ENCODE data around the gene MYO3B. TPM values are rescaled to one million over a fixed set of nuclear protein-coding genes. Genes with fewer than 3 reads are reported as not detected.

Gene MYO3B
- total RNA-seq, 1 experiment from 2014 or later = 0.52 TPM

DNA sequence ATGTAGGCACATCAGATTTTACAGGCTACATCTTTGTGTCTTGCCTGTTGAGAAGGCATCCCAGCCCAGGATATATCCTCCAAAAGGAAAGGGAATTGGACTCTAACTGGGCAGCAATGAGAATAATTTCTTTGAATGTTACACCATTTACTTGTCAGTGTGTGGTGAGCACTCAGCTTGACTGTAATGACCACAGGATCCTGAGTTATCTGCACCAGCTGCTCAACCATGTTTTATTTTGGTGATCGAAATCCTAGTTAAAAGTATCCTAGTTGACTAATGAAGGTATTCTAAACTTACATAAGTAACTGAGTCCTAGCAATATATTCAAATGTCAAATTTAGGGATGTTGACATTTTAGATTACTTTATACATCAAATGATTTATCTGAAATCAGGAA, 123.0 kb downstream of the MYO3B start:
- ChIA-PET POLR2A (ENCODE audit: low non-redundant PET) (no interaction called here), CTCF (no interaction called here)
- H3K27me3 ChIP-seq (replicated peaks; ENCODE audit: insufficient read depth, low read depth, low read length, poor library complexity) = no peaks in the 10 kb centered on the region
- no peaks in the 10 kb centered on the region for H3K4me1 ChIP-seq (ENCODE audit: insufficient read depth, low read length, poor library complexity, severe bottlenecking)
- H3K27ac ChIP-seq (ENCODE audit: low read depth, low read length, poor library complexity, severe bottlenecking) = no peak overlapping the region
- H3K9me3 ChIP-seq (ENCODE audit: low read depth, low read length, poor library complexity, severe bottlenecking) = no peaks in the 10 kb centered on the region
- no peak for DNase-seq (ENCODE audit: low spot score)
- no TSS peak for BruUV-seq (replicated peaks)
- intact Hi-C loops (cut with micrococcal nuclease; ENCODE audit: unreplicated experiment) = no loop called here
- no peaks in the 10 kb centered on the region for H3K36me3 ChIP-seq (ENCODE audit: insufficient read depth, low read length, poor library complexity, severe bottlenecking)
- no peak overlapping the region for H3K4me3 ChIP-seq (ENCODE audit: low read depth, low read length, poor library complexity, severe bottlenecking)
- TF ChIP-seq EZH2 (IDR thresholded peaks at IDR 0.05; ENCODE audit: borderline replicate concordance, low read depth, low read length, poor library complexity, severe bottlenecking) = no peak
- TF ChIP-seq, protein P1, sequence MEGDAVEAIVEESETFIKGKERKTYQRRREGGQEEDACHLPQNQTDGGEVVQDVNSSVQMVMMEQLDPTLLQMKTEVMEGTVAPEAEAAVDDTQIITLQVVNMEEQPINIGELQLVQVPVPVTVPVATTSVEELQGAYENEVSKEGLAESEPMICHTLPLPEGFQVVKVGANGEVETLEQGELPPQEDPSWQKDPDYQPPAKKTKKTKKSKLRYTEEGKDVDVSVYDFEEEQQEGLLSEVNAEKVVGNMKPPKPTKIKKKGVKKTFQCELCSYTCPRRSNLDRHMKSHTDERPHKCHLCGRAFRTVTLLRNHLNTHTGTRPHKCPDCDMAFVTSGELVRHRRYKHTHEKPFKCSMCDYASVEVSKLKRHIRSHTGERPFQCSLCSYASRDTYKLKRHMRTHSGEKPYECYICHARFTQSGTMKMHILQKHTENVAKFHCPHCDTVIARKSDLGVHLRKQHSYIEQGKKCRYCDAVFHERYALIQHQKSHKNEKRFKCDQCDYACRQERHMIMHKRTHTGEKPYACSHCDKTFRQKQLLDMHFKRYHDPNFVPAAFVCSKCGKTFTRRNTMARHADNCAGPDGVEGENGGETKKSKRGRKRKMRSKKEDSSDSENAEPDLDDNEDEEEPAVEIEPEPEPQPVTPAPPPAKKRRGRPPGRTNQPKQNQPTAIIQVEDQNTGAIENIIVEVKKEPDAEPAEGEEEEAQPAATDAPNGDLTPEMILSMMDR (conservative IDR thresholded peaks at IDR 0.05; ENCODE audit: low read depth, low read length) = no peak

DNA sequence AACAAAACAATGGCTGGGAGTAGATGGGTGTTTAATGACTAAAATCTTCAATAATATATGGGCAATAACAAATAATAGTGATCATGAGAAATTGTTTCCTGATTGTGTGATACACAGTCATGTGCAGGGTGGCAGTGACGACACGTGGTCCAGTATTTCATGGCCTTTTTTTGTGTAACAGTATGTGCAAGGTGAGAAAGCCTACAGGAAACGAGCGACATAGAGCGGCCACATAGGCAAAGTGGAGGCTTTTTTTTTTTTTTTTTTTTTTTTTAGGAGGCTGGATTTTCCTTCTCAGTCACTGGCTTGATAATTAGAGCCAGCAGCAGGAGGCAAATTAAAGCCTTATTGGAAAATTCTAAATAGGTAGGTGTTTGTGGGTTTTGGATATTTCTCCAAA, 123.7 kb downstream of the MYO3B start:
- ChIA-PET POLR2A (ENCODE audit: low non-redundant PET) (no interaction called here), CTCF (no interaction called here)
- H3K27ac ChIP-seq (ENCODE audit: low read depth, low read length, poor library complexity, severe bottlenecking) = no peak overlapping the region
- TF ChIP-seq, protein P1 (conservative IDR thresholded peaks at IDR 0.05; ENCODE audit: low read depth, low read length) = no peak
- no peak for TF ChIP-seq EZH2 (IDR thresholded peaks at IDR 0.05; ENCODE audit: borderline replicate concordance, low read depth, low read length, poor library complexity, severe bottlenecking)
- no TSS peak for BruUV-seq (replicated peaks)
- intact Hi-C loops (cut with micrococcal nuclease; ENCODE audit: unreplicated experiment) = no loop called here
- no peaks in the 10 kb centered on the region for H3K27me3 ChIP-seq (replicated peaks; ENCODE audit: insufficient read depth, low read depth, low read length, poor library complexity)
- H3K4me3 ChIP-seq (ENCODE audit: low read depth, low read length, poor library complexity, severe bottlenecking) = no peak overlapping the region
- no peaks in the 10 kb centered on the region for H3K9me3 ChIP-seq (ENCODE audit: low read depth, low read length, poor library complexity, severe bottlenecking)
- no peaks in the 10 kb centered on the region for H3K36me3 ChIP-seq (ENCODE audit: insufficient read depth, low read length, poor library complexity, severe bottlenecking)
- DNase-seq (ENCODE audit: low spot score) = no peak
- H3K4me1 ChIP-seq (ENCODE audit: insufficient read depth, low read length, poor library complexity, severe bottlenecking) = no peaks in the 10 kb centered on the region

DNA sequence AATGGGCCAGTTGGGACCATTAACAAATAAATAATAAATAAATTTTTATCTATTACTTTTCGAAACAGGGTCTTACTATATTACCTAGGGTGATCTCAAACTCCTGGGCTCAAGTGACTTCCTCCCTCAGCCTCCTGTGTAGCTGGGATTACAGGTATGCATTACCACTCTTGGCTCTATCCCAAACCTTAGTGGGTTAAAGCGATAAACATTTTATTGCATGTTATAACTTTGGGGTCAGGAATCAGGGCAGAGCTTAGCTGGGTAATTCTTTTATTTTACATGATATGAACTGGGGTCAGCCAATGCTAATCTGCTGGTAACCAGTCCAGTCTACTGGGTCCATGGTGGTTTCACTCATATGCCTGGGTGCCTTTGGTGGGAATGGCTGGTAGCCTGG, 127.8 kb downstream of the MYO3B start:
- Histone ChIP-seq H3K36me3 (ENCODE audit: insufficient read depth, low read length, poor library complexity, severe bottlenecking) (no peaks in the 10 kb centered on the region), H3K4me1 (ENCODE audit: insufficient read depth, low read length, poor library complexity, severe bottlenecking) (peaks cover 4% of the 10 kb centered on the region), H3K9me3 (ENCODE audit: low read depth, low read length, poor library complexity, severe bottlenecking) (no peaks in the 10 kb centered on the region), H3K27me3 (replicated peaks; ENCODE audit: insufficient read depth, low read depth, low read length, poor library complexity) (no peaks in the 10 kb centered on the region), H3K27ac (ENCODE audit: low read depth, low read length, poor library complexity, severe bottlenecking) (no peak overlapping the region), H3K4me3 (ENCODE audit: low read depth, low read length, poor library complexity, severe bottlenecking) (no peak overlapping the region)
- intact Hi-C loops (cut with micrococcal nuclease; ENCODE audit: unreplicated experiment) = no loop called here
- ChIA-PET POLR2A (ENCODE audit: low non-redundant PET) (no interaction called here), CTCF (no interaction called here)
- DNase-seq (ENCODE audit: low spot score) = no peak
- no peak for TF ChIP-seq EZH2 (IDR thresholded peaks at IDR 0.05; ENCODE audit: borderline replicate concordance, low read depth, low read length, poor library complexity, severe bottlenecking)
- TF ChIP-seq, protein P1 (conservative IDR thresholded peaks at IDR 0.05; ENCODE audit: low read depth, low read length) = no peak
- BruUV-seq (replicated peaks) = no TSS peak
